Measurements from ENCODE around the gene PPP1R12B. TPM values are rescaled to one million over a fixed set of nuclear protein-coding genes. Genes with fewer than 3 reads are reported as not detected.
"Not testable (repeated sequence)": the region's sequence is repeated elsewhere in the genome, so short reads cannot be mapped to it uniquely, and the experiment has no call there.

The PPP1R12B gene
- total RNA-seq, 1 donor from 2014 or later, result 594 TPM

DNA sequence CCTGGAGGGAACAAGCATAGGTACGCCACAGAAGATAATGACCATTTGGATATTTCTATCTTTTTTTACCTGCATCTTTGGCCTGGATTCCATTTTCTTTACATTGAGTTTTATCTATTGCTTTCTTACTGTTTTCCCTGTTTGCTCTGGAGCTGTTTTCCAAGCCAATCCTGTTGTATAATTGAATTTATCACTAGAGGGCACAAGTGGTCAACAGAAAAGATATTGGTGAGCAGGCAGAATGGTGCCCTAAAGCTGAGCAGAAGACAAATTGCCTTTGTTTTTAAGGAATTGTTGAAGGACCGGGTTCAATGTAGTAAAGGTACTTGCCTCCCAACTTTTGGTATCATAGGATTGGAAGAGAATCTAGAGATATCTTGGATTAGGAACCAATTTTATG is 152.8 kb downstream of the PPP1R12B start:
- ATAC-seq (peak; percentile 33), DNase-seq (ENCODE audit: missing footprints) (no peak)
- intact Hi-C loops (cut with DNase I), result loop anchor here (5.0 kb wide), 1 partner anchor 101 kb away; no protein-coding TSS in a partner anchor

DNA sequence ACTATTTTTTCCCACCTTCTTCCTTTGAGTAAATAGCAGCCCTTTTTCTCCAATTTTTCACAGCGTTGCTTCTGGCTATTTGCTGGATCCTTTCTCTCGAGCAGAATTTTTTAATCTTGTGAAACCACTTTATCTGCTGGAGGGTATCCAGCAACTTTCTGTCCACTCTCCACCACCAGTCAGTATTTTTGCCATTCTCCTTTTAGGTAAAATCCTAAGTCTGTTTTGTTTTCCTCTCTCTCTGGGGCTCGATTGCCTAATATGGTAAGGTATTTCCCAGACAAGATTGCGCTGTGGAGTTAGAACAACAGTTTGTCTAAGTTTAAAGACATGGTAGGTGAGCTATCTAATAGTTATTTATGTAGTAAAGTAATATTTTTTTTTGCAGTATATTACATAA is 156.9 kb downstream of the PPP1R12B start:
- DNase-seq (ENCODE audit: missing footprints), result no peak
- intact Hi-C loops (cut with DNase I), result loop anchor here (5.0 kb wide), 1 partner anchor 67 kb away; no protein-coding TSS in a partner anchor
- ATAC-seq, result peak; percentile 66

DNA sequence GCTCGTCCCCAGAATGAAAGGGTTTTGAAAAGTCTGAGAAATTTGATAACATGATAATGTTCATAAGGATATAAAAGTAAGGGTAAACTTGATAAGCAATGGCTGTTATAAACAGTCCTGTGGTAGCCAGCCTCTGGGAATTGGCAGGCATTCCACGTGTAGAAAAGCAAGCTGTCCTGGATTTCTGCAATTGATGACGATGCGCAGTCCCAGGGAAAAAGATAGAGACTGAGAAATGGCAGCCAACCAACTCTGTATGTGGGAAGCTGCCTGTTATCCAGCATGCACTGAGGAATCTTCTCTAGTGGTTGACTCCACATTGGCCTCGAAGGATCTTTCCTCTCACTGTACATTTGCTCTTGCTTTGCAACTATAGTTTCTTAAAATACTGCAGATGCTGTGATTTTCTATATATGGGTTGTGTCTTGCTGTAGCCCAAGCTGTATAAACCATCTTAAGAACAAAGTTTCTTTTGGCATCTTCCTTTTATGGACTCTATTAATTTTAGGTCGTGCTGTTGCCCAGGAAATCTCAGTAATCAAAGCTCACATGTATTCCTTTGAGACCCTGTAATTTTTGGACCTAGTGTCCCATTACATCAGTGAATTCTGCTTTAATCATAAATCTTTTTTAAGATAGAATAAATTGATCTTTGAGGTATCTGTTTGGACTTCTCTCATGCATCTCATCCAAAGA is 157.5 kb downstream of the PPP1R12B start:
- intact Hi-C loops (cut with DNase I), result loop anchor here (5.0 kb wide), 1 partner anchor 66 kb away; no protein-coding TSS in a partner anchor
- ATAC-seq (peak; percentile 82), DNase-seq (ENCODE audit: missing footprints) (peak; percentile 65)

DNA sequence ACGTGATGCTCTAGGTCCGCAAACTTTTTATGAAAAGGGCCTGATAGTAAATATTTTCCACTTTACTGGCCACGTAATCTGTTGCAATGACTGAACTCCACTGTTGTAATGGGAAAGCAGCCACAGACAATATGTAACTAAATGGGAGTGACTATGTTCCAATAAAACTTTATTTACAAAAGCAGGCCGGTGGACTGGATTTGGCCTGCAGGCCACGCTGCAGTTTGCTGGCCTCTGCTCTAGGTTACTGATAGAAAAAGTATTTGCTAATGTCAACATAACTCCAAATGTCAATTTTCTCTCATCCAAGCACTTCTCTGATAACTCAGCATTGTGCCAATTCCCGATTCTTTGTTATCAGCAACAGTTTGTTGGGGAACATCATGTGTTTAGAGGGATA is 160.4 kb downstream of the PPP1R12B start:
- ATAC-seq; DNase-seq (ENCODE audit: missing footprints): not testable (repeated sequence)
- intact Hi-C loops (cut with DNase I), result loop anchor here (5.0 kb wide), 1 partner anchor 63 kb away; no protein-coding TSS in a partner anchor

DNA sequence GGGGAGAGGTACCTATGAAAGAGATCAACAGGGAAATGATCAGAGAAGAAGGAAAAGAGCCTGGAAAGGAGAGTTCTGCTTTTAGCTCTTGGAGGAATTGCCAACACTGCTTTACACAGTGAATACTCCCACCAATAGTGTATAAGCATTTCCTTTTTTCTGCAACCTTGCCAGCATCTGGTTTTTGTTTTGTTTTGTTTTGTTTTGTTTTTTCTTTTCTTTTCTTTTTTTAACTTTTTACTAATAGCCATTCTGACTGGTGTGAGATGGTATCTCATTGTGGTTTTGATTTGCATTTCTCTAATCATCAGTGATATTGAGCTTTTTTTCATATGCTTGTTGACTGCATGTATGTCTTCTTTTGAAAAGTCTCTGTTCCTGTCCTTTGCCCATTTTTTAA is 165.4 kb downstream of the PPP1R12B start:
- DNase-seq (ENCODE audit: missing footprints); intact Hi-C loops (cut with DNase I); ATAC-seq: not testable (repeated sequence)

DNA sequence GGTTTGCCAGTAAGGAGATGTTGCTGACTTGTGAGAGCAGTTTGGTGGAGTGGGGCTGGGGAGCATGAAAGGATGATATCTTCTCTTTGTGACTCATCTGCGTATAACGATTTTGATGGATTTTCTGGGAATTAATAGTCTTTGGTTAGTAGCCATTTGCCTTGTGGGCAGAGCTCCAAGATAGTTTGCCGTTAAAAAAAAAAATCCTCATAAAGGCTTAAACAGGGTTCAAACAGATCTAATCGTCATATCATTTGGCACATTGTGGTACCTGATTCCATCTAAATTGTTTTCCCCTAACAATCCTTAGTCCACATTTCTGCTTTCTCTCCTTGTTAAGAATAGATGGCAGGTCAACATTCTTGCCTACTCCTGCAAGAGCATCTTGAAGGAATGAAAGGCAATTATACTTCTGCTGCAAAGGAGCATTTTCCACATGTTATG is 168.0 kb downstream of the PPP1R12B start:
- ATAC-seq (no peak), DNase-seq (ENCODE audit: missing footprints) (no peak)
- intact Hi-C loops (cut with DNase I), result no loop called here

DNA sequence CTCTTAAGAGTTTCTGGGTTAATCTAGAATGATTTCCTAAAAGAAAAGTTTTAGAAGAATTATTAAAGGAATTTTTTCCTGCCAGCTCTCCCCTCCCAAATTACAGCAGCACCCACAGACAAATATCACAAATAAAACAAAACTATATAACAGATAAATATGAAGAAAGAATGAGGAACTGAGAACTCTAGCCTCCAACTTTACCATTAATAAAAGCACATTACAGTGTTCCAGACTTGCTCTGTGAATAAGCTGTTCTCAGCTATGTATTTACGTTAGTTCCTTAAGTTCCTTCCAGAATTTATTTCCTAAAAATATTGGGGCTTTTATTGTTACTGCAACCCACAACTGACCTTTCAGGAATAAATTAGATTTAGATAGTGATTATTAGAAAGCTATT is 168.6 kb downstream of the PPP1R12B start:
- DNase-seq (ENCODE audit: missing footprints); intact Hi-C loops (cut with DNase I); ATAC-seq: not testable (repeated sequence)

DNA sequence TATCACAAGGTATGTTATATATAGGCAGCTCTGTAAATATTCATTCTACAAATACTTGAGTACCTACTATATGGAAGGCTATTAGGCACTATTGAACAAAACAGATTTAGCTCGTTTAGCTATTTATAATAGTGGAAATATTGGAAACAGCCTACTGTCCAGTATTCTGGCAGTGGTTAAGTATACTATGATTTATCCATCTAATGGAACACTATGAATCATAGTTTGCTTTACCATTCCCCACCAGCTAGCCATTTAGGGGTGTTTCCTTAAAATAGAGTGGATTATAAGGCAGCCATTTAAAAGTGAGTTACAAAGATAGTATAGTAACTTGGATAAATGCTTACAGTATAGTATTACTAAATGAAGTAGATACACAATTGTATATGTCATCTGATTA is 169.7 kb downstream of the PPP1R12B start:
- DNase-seq (ENCODE audit: missing footprints); intact Hi-C loops (cut with DNase I); ATAC-seq: not testable (repeated sequence)

DNA sequence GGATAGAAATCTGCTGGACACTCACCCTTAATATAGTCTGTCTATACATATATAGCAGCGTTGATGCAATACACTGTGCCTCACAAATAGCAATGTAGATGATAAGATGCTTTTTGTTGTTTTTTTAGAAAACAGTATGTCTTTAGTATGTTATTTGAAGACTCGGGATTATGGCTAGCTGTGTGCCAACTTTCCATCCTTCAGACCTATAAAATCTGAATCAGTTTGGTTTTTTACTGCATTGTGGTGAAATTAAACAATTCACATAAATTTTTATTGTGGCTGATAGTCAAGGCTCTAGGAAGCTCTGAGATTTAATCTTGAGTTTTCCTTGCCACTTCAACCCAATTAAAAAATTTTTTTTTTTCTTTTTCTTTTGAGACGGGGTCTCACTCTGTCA is 170.4 kb downstream of the PPP1R12B start:
- intact Hi-C loops (cut with DNase I); DNase-seq (ENCODE audit: missing footprints); ATAC-seq: not testable (repeated sequence)

DNA sequence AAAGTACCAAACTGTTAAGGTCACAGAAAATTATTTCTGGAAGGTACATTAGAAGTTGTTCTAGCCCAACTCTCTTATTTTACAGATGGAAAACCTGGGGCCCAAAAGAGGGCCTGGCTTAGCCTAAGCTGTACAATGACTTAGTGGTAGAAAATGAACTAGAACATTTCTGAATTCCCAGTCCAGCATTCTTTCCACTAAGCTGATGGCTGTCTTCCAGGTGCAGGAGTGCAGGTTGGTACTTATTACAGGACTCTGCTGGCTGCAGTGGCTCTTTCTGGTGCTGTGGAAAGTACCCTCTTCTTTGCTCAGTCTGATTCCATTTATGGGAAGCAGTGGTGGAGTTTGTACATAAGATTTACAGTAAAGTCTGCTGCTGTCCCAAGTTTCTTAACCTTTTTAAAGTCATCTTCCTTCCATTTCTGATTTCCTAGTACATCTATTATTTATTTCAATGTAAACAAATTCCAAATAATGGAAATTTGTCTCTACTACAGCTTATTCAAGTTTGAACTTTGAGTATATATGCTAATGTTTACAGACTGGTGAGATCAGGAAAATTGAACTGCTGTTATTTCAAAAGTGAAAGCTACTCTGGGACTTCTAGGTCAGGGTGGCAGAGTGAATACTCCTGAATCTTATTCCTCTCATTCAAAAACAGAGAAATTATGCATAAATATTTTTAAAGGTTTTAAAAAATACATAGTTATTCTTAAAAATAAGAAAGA is 171.8 kb downstream of the PPP1R12B start:
- DNase-seq (ENCODE audit: missing footprints); intact Hi-C loops (cut with DNase I): not testable (repeated sequence)
- ATAC-seq, result peak; percentile 76

DNA sequence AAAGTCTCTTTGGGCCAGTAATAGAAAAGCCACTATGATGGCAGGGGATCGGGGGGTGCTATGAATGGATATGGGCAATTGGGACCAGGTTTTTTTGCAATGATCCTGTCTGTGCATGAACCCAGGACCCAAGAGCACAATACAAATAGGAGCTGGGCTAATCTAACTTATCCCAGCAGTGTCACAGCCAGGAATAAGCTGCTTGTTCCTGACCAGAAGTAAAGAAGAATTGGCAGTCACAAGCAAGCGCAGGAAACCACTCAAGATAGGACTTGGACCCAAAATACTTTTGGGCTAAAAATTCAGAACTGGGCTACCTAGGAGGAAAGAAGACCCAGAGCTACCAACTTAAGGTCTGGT is 172.3 kb downstream of the PPP1R12B start:
- DNase-seq (ENCODE audit: missing footprints); intact Hi-C loops (cut with DNase I); ATAC-seq: not testable (repeated sequence)

DNA sequence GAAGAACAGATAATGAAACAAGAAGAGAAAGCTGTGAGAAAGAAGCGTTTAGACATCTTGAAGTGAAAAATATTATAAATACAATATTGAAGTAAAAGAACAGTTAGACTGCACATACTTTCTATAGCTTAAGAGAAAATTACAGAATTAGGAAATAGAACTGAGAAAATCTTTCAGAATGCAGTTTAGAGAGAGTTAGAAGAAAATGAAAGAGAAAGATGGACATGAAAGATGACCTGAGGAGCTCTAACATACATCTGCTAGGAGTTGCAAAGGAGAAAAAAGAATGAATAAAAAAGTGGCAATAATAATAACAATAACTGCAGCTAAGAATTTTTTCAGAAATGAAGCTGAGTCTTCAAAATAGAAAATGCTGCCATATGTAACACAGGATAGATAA is 173.0 kb downstream of the PPP1R12B start:
- intact Hi-C loops (cut with DNase I); DNase-seq (ENCODE audit: missing footprints); ATAC-seq: not testable (repeated sequence)

DNA sequence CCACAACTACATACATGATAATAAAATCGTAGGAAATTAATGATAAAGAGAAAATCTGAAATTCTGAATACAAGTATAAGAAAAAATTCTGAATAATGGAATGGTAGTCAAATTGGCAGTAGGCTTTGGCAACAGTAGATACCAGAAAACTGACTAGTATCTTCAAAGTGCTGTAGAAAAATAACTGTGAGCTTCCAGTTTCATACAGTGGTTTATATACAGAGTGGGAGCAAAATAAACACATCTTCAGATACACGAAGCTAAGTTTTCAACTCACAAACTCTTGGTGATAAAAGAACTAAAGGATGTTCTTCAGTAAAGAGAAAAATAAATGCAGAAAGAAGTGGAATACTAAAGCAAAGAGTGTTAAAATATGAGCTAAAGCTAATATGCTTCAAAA is 173.4 kb downstream of the PPP1R12B start:
- intact Hi-C loops (cut with DNase I), result no loop called here
- DNase-seq (ENCODE audit: missing footprints), result no peak
- ATAC-seq, result no peak

DNA sequence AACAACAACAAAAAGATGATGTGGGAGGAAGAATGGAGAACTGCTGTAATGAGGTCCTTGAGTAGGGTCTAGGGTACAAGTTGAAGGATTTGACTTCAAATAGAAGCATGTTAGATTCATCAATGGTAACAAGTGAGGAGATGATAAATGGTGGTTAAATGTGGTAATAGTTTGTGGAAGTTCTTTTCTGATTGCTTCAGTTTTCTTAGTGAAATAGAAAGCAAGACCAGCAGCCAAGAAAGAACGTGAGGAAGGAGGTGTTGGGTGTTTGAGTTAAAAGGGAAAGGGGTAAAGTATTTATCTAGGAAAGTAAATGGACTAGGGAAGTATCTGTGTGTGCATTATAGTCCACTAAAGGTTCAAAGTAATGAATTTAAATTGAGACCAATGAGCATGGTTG is 177.6 kb downstream of the PPP1R12B start:
- DNase-seq (ENCODE audit: missing footprints); ATAC-seq; intact Hi-C loops (cut with DNase I): not testable (repeated sequence)

DNA sequence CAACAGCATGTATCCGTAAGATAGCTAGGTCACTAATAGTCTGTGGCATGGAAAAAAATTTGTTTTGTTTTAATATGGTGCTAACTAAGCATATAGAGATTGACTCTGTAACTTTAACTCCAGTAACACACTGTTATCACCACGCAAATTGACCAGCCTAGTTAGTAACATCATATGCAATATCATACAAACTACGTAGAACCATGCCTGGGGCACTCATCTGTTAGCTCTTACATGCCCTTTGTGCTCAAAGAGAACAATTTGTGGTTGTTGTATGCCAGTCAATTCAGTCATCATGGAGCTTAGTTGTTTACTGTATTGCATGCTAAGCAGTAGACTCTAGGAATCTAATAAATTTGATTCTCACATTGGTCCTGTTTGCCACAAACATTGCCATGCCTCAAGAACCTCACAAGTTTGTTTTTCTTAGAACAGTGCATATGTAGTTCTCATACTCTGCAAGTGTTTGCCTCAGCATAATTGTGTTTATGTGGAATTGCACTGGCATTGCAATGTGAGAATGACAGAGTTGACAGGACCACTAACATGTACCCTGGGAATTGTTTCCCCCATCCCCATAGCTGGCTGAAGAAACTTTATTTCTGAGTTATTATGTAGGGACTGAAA is 179.7 kb downstream of the PPP1R12B start:
- DNase-seq (ENCODE audit: missing footprints); intact Hi-C loops (cut with DNase I); ATAC-seq: not testable (repeated sequence)

DNA sequence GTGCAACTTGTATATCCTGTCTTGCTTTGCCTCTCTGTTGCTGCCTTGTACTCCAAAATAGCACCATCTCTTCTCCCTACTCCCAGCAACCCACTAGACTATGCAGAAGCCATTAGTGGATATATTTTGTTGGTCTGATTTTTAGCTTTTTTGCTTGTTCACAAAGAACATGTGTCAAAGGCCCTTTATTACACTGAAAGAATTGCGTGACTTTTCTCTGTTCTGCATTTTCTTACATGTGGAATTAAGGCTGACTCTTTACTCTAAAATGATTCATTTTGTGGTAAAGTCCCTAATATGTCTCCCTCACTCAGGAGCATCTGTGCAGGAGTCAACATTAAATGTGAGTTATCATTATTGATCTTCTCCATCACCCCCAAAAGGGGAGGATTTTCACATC is 182.2 kb downstream of the PPP1R12B start:
- intact Hi-C loops (cut with DNase I); DNase-seq (ENCODE audit: missing footprints); ATAC-seq: not testable (repeated sequence)

DNA sequence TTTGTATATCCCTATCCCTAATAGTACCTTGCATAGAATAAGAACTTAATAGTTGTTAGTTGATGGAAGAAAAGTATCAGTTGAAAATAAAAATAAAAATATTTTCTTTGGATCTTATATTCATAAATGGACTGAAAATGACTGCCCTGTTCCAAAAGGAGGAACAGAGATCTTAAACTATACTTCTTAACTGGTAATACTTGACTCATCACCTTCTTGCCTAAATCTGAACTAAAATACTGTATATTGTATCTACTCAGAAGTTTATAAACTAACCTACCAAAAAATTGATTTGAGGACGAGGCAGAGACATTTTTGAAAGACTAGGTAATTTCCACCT is 182.9 kb downstream of the PPP1R12B start:
- intact Hi-C loops (cut with DNase I), result no loop called here
- DNase-seq (ENCODE audit: missing footprints), result no peak
- ATAC-seq, result no peak

DNA sequence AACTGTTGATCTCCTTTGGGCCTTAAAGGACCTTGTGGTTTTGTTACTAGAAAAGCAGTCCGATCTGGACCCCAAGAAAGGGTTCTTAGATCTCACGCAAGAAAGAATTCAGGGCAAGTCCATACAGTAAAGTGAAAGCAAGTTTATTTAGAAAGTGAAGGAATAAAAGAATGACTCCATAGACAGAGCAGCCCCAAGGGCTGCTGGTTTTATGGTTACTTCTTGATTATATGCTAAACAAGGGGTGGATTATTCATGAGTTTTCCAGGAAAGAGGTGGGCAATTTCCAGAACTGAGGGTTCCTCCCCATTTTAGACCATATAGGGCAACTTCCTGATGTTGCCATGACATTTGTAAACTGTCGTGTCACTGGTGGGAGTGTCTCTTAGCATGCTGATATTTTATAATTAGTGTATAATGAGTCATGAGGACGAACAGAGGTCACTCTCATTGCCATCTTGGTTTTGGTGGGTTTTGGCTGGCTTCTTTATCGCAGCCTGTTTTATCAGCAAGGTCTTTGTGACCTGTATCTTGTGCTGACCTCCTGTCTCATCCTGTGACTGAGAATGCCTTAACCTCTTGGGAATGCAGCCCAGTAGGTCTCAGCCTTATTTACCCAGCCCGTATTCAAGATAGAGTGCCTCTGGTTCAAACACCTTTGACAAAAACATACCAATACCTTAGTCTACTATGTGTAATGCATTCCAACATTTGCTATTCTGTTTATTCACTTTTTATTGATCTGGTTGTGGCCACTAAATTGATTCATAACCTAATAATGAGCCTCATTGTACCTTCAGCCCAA is 183.5 kb downstream of the PPP1R12B start:
- DNase-seq (ENCODE audit: missing footprints); intact Hi-C loops (cut with DNase I): not testable (repeated sequence)
- ATAC-seq, result peak; percentile 9

DNA sequence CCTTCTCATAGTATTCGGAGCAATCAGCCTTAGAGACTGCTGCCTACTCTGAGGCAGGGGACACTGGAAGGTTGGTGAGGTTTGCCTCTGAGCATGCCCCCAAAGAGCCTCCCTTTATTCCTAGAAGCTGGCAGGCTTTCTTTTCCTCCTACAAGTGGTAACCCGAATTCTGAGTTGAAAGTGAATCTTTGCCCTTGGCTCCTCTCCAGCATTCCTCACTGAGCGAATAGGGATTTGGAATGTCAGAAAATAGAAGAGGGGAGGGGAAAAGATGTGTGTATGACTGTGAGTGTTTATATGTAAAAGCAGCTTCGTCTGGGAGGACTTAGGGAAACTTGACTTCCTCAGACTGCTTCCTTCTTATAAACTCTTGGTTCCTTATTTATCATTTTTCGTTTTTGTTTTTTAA is 190.7 kb downstream of the PPP1R12B start:
- DNase-seq (ENCODE audit: missing footprints); intact Hi-C loops (cut with DNase I): not testable (repeated sequence)
- ATAC-seq, result peak; percentile 45

Data from Right ventricle myocardium inferior (tissue), 1 donor.